GM23248 (cell line): ENCODE measurements around the gene SIPA1L3.

Experiments used
- EZH2 ChIP-seq: fragments of 200-600 bp; sonication (generic); IDR thresholded peaks from 2 replicates; pipeline ENCODE4 v1.6.1; 2018; ENCODE audit warnings: antibody characterized with exemption, mild to moderate bottlenecking; ENCODE audit not compliant: insufficient read depth, poor library complexity, severe bottlenecking
- EZH2phosphoT487 ChIP-seq: fragments of 200-600 bp; sonication (generic); IDR thresholded peaks from 2 replicates; pipeline ENCODE4 v1.6.1; 2018; ENCODE audit warnings: antibody characterized with exemption, moderate library complexity, mild to moderate bottlenecking, low read depth; ENCODE audit not compliant: insufficient read depth

GRCh38 chr19:38056646-38057045 lies 149.6 kb downstream of the SIPA1L3 start:
- TF ChIP-seq EZH2 (no peak), EZH2phosphoT487 (no peak)
